GM19239 (cell line): ENCODE measurements around the gene RASL10A.

Experiments used
- DNase-seq: peaks from one replicate; pipeline ENCODE4 v3.0.0; 2011; ENCODE audit warnings: low spot score; ENCODE audit not compliant: insufficient read length
- FAIRE-seq: peaks from 2 replicates; lab custom pipeline; 2011; peaks lifted over from hg19 to GRCh38; lab: Jason Lieb, UNC

Gene RASL10A

DNA sequence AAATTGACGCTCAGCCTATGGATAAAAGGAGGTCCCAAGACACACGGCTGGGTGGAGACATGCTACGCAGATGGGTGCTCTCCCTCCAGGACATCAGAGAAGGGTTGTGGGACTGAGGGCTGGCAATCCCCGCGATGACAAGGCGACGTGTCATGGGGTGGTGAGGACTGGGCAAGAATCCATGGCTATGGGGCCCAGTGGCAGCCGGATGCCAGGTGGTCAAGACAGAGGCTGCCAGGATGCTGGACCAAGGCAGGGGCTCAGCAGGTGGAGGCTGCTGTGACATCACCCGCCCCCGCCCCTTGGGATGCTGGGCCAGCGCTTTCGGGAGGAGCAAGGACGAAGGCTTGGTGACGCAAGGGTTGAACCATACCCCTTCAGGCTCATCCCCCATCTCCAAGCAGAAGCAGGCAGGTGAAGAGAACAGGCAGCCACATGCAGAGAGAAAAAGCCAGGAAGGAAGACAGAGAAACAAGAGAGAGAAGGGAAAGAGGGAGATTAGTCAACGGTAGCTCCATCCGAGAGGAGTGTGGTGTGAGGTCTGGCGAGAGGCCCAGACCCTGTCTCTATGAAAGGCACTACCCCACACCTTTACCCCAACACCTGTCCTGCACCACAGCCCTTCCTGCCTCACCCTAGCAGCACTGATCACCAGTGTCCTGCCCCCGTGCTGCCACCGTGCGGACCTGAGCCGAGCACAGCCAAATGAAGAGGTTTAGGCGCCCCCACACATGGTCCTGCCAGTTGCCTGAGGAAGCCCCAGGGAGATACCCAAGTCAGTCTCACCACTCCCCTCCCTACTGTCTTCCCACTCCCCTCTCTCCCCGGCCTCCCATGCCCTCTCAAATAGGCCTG is 24.1 kb upstream of the RASL10A start:
- FAIRE-seq: no peak
- no peak for DNase-seq

DNA sequence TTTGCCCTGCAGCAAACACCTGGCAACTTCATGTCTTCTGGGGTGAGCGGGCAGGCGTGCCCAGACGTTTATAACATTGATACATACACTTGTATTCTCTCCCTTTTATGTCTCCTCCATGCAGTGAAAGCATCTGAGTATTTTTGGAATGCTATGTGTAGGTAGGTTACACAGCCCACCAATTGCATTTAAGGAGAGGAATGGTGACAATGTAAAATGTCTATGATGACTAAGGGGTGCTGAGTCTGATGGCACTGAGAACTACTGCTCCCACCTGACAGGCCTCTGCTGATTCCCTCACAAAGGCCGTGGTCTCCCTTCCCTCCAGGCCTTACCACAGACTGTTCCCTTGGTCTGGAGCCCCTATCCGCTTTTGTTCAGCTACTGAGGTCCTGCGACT is 22.9 kb upstream of the RASL10A start:
- FAIRE-seq (no peak), DNase-seq (no peak)

- no peak for FAIRE-seq
- DNase-seq: no peak
Observed at GRCh38 chr22:29337631-29338284, 22.3 kb upstream of the RASL10A start.

DNA sequence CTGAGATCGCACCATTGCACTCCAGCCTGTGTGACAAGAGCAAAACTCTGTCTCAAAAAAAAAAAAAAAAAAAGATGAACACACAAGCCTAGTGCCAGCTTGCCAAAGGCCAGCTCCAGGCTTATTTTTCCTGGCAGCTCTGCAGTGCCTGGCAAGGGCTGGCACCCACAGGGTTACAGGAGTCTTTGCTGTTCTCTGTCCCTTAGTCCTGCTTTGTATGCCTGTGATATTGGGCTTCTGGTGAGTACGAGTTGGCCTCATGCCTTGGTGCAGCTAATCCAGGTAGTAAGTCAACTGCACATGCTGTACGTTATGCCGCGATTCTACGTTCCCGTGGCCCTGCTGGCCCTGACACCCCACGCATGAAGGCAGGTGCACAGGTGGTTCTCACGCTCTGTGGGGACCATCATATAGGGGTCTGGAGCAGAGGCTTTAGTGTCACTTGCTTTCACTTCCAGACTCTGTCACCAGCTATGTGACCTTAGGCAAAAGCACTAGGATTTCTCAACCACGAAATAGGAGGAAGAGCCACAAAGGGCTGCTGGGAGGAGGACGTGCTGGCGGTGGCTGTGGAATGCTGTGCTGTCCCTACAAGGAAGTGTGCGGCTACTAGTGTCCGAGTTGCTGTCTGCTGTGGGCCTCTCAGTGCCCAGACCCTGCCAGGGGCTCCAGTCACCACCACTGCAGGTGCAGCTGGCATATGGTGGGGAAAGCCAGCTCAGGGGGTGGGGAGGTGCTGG is 21.4 kb upstream of the RASL10A start:
- no peak for DNase-seq
- FAIRE-seq: no peak

GRCh38 chr22:29335656-29336055 is 20.2 kb upstream of the RASL10A start:
- DNase-seq (no peak), FAIRE-seq (no peak)

- DNase-seq (no peak), FAIRE-seq (no peak)
Observed at GRCh38 chr22:29334696-29335344, 19.3 kb upstream of the RASL10A start.

- DNase-seq: no peak
- no peak for FAIRE-seq
Observed at GRCh38 chr22:29334148-29334547, 18.7 kb upstream of the RASL10A start.

GRCh38 chr22:29332886-29333496 is 17.5 kb upstream of the RASL10A start:
- DNase-seq (no peak), FAIRE-seq (no peak)

GRCh38 chr22:29331658-29332300 is 16.3 kb upstream of the RASL10A start:
- no peak for FAIRE-seq
- no peak for DNase-seq

GRCh38 chr22:29331213-29331612 is 15.7 kb upstream of the RASL10A start:
- DNase-seq: no peak
- no peak for FAIRE-seq

GRCh38 chr22:29330753-29331152 is 15.3 kb upstream of the RASL10A start:
- DNase-seq: no peak
- FAIRE-seq: no peak

DNA sequence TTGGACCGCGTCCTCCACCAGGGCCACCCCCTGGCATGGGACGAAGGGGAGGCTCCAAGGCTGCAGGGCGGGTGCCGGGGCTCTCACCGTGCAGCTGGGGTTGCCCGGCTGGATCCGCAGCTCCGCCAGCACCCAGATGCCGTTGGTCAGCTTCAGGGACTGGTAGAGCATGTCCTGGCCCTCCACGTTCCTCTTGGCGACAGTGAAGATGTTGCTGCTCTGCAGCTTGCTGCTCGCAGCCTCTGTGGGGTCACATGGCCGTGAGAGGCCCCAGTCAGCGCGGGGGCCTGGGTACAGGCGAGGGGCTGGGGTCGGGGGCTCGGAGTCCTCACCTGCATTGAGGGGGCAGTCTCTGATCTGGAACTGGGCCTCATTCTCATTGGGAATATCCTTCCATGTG is 14.8 kb upstream of the RASL10A start:
- DNase-seq (no peak), FAIRE-seq (no peak)

GRCh38 chr22:29329581-29329980 is 14.1 kb upstream of the RASL10A start:
- DNase-seq (no peak), FAIRE-seq (no peak)

GRCh38 chr22:29328566-29329500 is 13.3 kb upstream of the RASL10A start:
- no peak for DNase-seq
- FAIRE-seq: no peak

- FAIRE-seq (no peak), DNase-seq (no peak)
Observed at GRCh38 chr22:29328055-29328454, 12.6 kb upstream of the RASL10A start.

DNA sequence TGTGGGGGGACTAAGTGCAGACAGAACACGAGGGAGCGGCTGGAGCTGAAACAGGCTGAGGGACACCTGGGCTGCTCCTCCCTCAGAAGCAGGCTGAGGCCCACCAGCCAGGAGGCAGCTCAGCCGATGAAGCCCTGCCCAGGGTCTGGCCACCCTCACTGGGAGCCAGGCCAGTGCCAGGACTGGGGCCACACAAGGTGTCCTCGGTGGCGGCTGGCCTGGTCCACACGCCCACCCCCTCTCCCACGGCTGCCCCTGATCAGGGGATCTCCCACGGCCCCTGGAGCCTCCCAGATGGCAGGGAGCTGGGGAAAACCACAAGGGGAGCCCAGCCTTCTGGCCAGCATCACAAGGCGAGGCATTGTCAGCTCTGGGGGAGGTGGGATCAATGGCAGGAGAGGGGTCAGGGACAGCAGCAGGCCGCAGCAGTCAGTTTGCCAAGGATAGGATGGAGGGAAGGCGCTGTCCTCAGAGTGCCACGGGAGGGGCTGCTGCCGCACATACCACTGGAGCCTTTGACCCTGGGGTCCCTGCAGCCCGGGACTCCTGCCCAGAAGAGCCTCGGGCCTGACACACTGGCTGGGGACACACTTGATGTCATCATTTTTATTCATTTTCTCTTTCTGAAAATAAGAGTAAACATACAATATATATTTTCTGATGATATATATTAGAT is 11.7 kb upstream of the RASL10A start:
- no peak for FAIRE-seq

DNA sequence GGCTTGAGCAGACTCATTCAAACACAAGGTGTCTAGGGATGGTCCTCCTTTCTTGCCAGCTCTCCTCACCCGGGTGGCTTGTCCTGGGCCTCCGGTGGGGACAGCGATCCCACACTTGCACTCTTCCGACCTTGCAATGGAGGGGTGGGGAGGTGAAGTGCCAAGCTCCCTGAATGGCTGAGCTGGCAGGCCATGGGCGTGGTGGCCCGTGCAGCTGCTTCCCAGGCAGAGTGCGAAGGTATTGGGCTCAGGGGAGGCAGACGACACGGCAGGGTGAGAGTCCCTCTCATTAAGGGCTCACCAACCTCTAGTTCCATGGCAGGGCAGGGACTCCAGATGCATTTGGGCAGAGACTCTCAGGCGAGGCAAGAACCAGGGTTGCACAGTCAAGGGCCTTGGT is 11.0 kb upstream of the RASL10A start:
- DNase-seq: no peak
- FAIRE-seq: no peak

More for the DNA sequence above, 11.7 kb upstream of the RASL10A start:
- no peak for DNase-seq

- FAIRE-seq (no peak), DNase-seq (no peak)
Observed at GRCh38 chr22:29325785-29326315, 10.4 kb upstream of the RASL10A start.
